Neural cell (in vitro differentiated cells): ENCODE results near the gene ZNF467. TPM values are rescaled to one million over a fixed set of nuclear protein-coding genes. Genes with fewer than 3 reads are reported as not detected.

Experiments used
- H2AFZ ChIP-seq: fragments of 200-600, 300-800 bp; sonication (generic), shearing (Covaris generic); 2 replicates; pipeline ENCODE4 v1.6.0; 2014; ENCODE audit warnings: low read depth, mild to moderate bottlenecking, antibody characterized with exemption, low read length, moderate library complexity
- H3F3A ChIP-seq: fragments of 200-600 bp; shearing (Covaris generic); 2 replicates; pipeline ENCODE4 v1.6.1; 2016; ENCODE audit warnings: mild to moderate bottlenecking, moderate library complexity, mixed read lengths, antibody characterized with exemption, low read length; ENCODE audit not compliant: insufficient read depth, poor library complexity, severe bottlenecking
- H3K27ac ChIP-seq: fragments of 200-600, 300-800 bp; sonication (generic), shearing (Covaris generic); 2 replicates; pipeline ENCODE4 v1.5.1; 2014; ENCODE audit warnings: mild to moderate bottlenecking, low read length, moderate library complexity
- H3K27me3 ChIP-seq: fragments of 300-800, 200-600 bp; sonication (generic), shearing (Covaris generic); 2 replicates; pipeline ENCODE4 v1.6.0; 2014; ENCODE audit warnings: mild to moderate bottlenecking, low read depth, low read length, moderate library complexity; ENCODE audit not compliant: insufficient read depth
- H3K36me3 ChIP-seq: fragments of 300-800, 200-600 bp; sonication (generic), shearing (Covaris generic); 2 replicates; pipeline ENCODE4 v1.5.1; 2014; ENCODE audit warnings: mild to moderate bottlenecking, antibody characterized with exemption, low read length, moderate library complexity; ENCODE audit not compliant: insufficient read depth
- H3K4me2 ChIP-seq: fragments of 300-800, 200-600 bp; sonication (generic), shearing (Covaris generic); 2 replicates; pipeline ENCODE4 v1.6.0; 2014; ENCODE audit warnings: mild to moderate bottlenecking, low read length
- H3K4me3 ChIP-seq: fragments of 300-800, 200-600 bp; sonication (generic), shearing (Covaris generic); 2 replicates; pipeline ENCODE4 v1.5.1; 2014; ENCODE audit warnings: mild to moderate bottlenecking, low read length, moderate library complexity
- H3K79me2 ChIP-seq: fragments of 200-600 bp; shearing (Covaris generic); replicated peaks from 2 replicates; pipeline ENCODE4 v1.6.0; 2014; ENCODE audit warnings: mild to moderate bottlenecking, low read length, moderate library complexity; ENCODE audit not compliant: insufficient read depth
- H3K9ac ChIP-seq: fragments of 300-800, 200-600 bp; sonication (generic), shearing (Covaris generic); 2 replicates; pipeline ENCODE4 v1.6.1; 2016; ENCODE audit warnings: mild to moderate bottlenecking, low read length, mixed read lengths
- H3K9me2 ChIP-seq: fragments of 200-600 bp; shearing (Covaris generic); 2 replicates; pipeline ENCODE4 v1.6.1; 2016; ENCODE audit warnings: mild to moderate bottlenecking, low read length, mixed read lengths; ENCODE audit not compliant: insufficient read depth
- H3K9me3 ChIP-seq: fragments of 200-600, 300-800 bp; sonication (generic), shearing (Covaris generic); 2 replicates; pipeline ENCODE4 v1.6.1; 2016; ENCODE audit warnings: mild to moderate bottlenecking, mixed run types, low read length, moderate library complexity, mixed read lengths
- H4K20me1 ChIP-seq: fragments of 200-600 bp; shearing (Covaris generic); 2 replicates; pipeline ENCODE4 v1.6.1; 2016; ENCODE audit warnings: mild to moderate bottlenecking, mixed run types; ENCODE audit not compliant: insufficient read depth
- EP300 ChIP-seq: fragments of 450-650 bp; conservative IDR thresholded peaks from 2 replicates; pipeline ENCODE4 v1.6.1; 2014; ENCODE audit warnings: antibody characterized with exemption, mild to moderate bottlenecking, moderate library complexity; ENCODE audit not compliant: poor library complexity, severe bottlenecking
- EZH2 ChIP-seq: fragments of 200-600, 300-800 bp; shearing (Covaris generic), sonication (generic); IDR thresholded peaks from 2 replicates; pipeline ENCODE4 v1.6.1; 2014; ENCODE audit warnings: antibody characterized with exemption, low read length, borderline replicate concordance, mild to moderate bottlenecking; ENCODE audit not compliant: insufficient read depth, poor library complexity, severe bottlenecking
- MXI1 ChIP-seq: fragments of 450-650 bp; conservative IDR thresholded peaks from 2 replicates; pipeline ENCODE4 v1.6.1; 2014; ENCODE audit warnings: antibody characterized with exemption, mild to moderate bottlenecking; ENCODE audit not compliant: poor library complexity, severe bottlenecking
- POLR2AphosphoS5 ChIP-seq: IDR thresholded peaks from 2 replicates; pipeline ENCODE4 v1.6.1; 2012
- RAD21 ChIP-seq: fragments of 450-650 bp; conservative IDR thresholded peaks from 2 replicates; pipeline ENCODE4 v1.6.1; 2014; ENCODE audit warnings: antibody characterized with exemption, mild to moderate bottlenecking, moderate library complexity
- SMC3 ChIP-seq: fragments of 450-650 bp; conservative IDR thresholded peaks from 2 replicates; pipeline ENCODE4 v1.6.1; 2014; ENCODE audit warnings: antibody characterized with exemption, mild to moderate bottlenecking, moderate library complexity; ENCODE audit not compliant: poor library complexity
- TAF1 ChIP-seq: IDR thresholded peaks from 2 replicates; pipeline ENCODE4 v1.6.1; 2012; ENCODE audit warnings: low read depth
- polyA plus RNA-seq: library from polyadenylated mRNA; depleted of rRNA; stranded (reverse); fragments of >200 nt; gene quantifications from 2 replicates; pipeline ENCODE4 v1.2.3, GENCODE V29; 2014
- TF ChIP-seq, protein P1 (sequence below): IDR thresholded peaks from 2 replicates; pipeline ENCODE4 v1.6.1; 2012; ENCODE audit warnings: borderline replicate concordance
- TF ChIP-seq, protein P2 (sequence below): fragments of 450-650 bp; IDR thresholded peaks from 2 replicates; pipeline ENCODE4 v1.5.1; 2014; ENCODE audit warnings: antibody characterized with exemption, mild to moderate bottlenecking, moderate library complexity; ENCODE audit not compliant: poor library complexity, severe bottlenecking

Gene ZNF467
- polyA plus RNA-seq, 1 donor from 2014 or later = 11.9 TPM

DNA sequence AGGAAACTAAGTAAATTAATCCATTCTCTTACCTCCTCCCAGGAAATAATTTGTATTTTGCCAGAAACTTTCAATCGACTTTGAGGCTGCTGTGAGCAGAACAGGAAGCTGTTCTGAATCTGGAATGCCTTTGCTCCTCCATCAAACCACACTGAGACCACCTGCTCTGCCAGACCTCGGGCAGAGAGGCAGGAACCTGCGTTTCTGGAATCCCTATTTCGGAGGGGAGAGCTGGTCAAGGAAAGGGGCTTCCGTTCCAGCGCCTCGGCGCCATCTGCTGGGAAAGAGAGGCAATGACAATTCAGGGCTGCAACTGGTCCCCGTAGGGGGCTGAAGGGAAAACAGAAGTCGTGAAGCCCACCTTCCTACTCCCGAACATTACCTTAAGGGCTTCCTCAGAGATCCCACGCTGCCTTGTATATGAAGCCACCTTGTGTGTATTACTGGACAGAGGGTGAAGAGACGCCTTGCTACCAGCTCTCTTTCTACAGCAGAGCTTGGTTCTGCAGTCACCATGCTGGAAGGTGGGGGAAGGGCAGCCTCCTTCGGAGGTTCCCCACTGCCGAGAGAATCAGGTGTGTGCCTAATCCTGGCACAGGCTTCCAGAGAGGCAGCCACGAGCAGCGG is 31.2 kb downstream of the ZNF467 start:
- Histone ChIP-seq H3K79me2 (no peaks in the 10 kb centered on the region), H3K4me3 (peak overlapping the region; percentile 61), H2AFZ (peak overlapping the region; percentile 38), H3K36me3 (no peaks in the 10 kb centered on the region), H3K4me2 (peak overlapping the region; percentile 73), H3K9me3 (no peaks in the 10 kb centered on the region), H3K27me3 (no peaks in the 10 kb centered on the region), H4K20me1 (no peaks in the 10 kb centered on the region), H3K27ac (no peak overlapping the region), H3K9ac (peak overlapping the region; percentile 18), H3F3A (no peaks in the 10 kb centered on the region), H3K9me2 (no peaks in the 10 kb centered on the region)
- TF ChIP-seq, protein P1, sequence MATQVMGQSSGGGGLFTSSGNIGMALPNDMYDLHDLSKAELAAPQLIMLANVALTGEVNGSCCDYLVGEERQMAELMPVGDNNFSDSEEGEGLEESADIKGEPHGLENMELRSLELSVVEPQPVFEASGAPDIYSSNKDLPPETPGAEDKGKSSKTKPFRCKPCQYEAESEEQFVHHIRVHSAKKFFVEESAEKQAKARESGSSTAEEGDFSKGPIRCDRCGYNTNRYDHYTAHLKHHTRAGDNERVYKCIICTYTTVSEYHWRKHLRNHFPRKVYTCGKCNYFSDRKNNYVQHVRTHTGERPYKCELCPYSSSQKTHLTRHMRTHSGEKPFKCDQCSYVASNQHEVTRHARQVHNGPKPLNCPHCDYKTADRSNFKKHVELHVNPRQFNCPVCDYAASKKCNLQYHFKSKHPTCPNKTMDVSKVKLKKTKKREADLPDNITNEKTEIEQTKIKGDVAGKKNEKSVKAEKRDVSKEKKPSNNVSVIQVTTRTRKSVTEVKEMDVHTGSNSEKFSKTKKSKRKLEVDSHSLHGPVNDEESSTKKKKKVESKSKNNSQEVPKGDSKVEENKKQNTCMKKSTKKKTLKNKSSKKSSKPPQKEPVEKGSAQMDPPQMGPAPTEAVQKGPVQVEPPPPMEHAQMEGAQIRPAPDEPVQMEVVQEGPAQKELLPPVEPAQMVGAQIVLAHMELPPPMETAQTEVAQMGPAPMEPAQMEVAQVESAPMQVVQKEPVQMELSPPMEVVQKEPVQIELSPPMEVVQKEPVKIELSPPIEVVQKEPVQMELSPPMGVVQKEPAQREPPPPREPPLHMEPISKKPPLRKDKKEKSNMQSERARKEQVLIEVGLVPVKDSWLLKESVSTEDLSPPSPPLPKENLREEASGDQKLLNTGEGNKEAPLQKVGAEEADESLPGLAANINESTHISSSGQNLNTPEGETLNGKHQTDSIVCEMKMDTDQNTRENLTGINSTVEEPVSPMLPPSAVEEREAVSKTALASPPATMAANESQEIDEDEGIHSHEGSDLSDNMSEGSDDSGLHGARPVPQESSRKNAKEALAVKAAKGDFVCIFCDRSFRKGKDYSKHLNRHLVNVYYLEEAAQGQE = no peak
- TF ChIP-seq, protein P2, sequence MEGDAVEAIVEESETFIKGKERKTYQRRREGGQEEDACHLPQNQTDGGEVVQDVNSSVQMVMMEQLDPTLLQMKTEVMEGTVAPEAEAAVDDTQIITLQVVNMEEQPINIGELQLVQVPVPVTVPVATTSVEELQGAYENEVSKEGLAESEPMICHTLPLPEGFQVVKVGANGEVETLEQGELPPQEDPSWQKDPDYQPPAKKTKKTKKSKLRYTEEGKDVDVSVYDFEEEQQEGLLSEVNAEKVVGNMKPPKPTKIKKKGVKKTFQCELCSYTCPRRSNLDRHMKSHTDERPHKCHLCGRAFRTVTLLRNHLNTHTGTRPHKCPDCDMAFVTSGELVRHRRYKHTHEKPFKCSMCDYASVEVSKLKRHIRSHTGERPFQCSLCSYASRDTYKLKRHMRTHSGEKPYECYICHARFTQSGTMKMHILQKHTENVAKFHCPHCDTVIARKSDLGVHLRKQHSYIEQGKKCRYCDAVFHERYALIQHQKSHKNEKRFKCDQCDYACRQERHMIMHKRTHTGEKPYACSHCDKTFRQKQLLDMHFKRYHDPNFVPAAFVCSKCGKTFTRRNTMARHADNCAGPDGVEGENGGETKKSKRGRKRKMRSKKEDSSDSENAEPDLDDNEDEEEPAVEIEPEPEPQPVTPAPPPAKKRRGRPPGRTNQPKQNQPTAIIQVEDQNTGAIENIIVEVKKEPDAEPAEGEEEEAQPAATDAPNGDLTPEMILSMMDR = peak; percentile 93
- no peak for TF ChIP-seq POLR2AphosphoS5
- TF ChIP-seq EP300 = no peak
- TF ChIP-seq MXI1 = peak; percentile 23
- TF ChIP-seq TAF1 = no peak
- peak; percentile 72 for TF ChIP-seq RAD21
- no peak for TF ChIP-seq EZH2
- peak; percentile 85 for TF ChIP-seq SMC3

DNA sequence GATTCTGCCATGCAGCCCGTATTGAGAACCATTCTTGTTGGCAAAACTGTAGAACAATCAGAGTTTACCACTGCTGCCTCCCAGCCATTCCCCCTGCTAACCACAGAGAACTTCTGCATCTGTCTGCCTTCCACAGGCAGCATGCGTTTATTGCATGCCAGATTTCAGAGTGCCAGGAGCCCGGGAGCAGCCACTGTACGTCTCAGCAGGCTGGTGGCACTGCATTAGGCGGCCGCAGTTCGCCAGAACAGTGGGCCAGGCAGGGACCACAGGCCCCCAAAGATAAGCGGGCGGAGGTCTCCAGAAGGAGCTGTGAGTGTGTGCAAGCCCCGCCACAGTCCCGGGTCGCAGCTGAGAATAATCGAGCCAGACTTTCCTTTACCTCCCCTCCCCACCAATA is 31.8 kb downstream of the ZNF467 start:
- no peak overlapping the region for H3K4me3 ChIP-seq
- H3K79me2 ChIP-seq = no peaks in the 10 kb centered on the region
- H3K27me3 ChIP-seq = no peaks in the 10 kb centered on the region
- no peaks in the 10 kb centered on the region for H3K9me2 ChIP-seq
- H2AFZ ChIP-seq = no peak overlapping the region
- H3K4me2 ChIP-seq = peak overlapping the region; percentile 73
- no peaks in the 10 kb centered on the region for H3F3A ChIP-seq
- no peak overlapping the region for H3K27ac ChIP-seq
- H3K9me3 ChIP-seq = no peaks in the 10 kb centered on the region
- H3K9ac ChIP-seq = no peak overlapping the region
- no peak for TF ChIP-seq RAD21
- no peak for TF ChIP-seq TAF1
- no peak for TF ChIP-seq MXI1
- TF ChIP-seq EP300 = no peak
- TF ChIP-seq, protein P2 = no peak
- TF ChIP-seq POLR2AphosphoS5 = no peak
- no peak for TF ChIP-seq EZH2
- no peaks in the 10 kb centered on the region for H3K36me3 ChIP-seq
- H4K20me1 ChIP-seq = no peaks in the 10 kb centered on the region
